ENCODE results near the gene ITGA7. TPM values are rescaled to one million over a fixed set of nuclear protein-coding genes. Genes with fewer than 3 reads are reported as not detected.

ITGA7 gene
- total RNA-seq, 1 experiment from 2014 or later: 2.7 TPM

GRCh38 chr12:55737581-55738122 is 29.9 kb upstream of the ITGA7 start:
- Histone ChIP-seq H3K4me3 (no peak overlapping the region), H3K9me2 (ENCODE audit: insufficient read depth) (no peaks in the 10 kb centered on the region), H2AFZ (no peak overlapping the region), H3K27ac (no peak overlapping the region), H3K36me3 (ENCODE audit: low read depth) (no peaks in the 10 kb centered on the region), H3F3A (ENCODE audit: insufficient read depth, low read depth) (peaks cover 10% of the 10 kb centered on the region; the same call in 1 of the 2 replicates), H4K20me1 (ENCODE audit: insufficient read depth) (no peaks in the 10 kb centered on the region), H3K27me3 (ENCODE audit: insufficient read depth, low read depth) (no peaks in the 10 kb centered on the region), H3K4me2 (peak overlapping the region; percentile 98), H3K79me2 (ENCODE audit: low read depth) (no peaks in the 10 kb centered on the region), H3K4me1 (replicated peaks; ENCODE audit: insufficient read depth) (peaks cover 11% of the 10 kb centered on the region), H3K9me3 (ENCODE audit: insufficient read depth, low read depth) (no peaks in the 10 kb centered on the region)
- no peak for TF ChIP-seq EZH2 (IDR thresholded peaks at IDR 0.05; ENCODE audit: low read depth)
- TF ChIP-seq, protein P1, sequence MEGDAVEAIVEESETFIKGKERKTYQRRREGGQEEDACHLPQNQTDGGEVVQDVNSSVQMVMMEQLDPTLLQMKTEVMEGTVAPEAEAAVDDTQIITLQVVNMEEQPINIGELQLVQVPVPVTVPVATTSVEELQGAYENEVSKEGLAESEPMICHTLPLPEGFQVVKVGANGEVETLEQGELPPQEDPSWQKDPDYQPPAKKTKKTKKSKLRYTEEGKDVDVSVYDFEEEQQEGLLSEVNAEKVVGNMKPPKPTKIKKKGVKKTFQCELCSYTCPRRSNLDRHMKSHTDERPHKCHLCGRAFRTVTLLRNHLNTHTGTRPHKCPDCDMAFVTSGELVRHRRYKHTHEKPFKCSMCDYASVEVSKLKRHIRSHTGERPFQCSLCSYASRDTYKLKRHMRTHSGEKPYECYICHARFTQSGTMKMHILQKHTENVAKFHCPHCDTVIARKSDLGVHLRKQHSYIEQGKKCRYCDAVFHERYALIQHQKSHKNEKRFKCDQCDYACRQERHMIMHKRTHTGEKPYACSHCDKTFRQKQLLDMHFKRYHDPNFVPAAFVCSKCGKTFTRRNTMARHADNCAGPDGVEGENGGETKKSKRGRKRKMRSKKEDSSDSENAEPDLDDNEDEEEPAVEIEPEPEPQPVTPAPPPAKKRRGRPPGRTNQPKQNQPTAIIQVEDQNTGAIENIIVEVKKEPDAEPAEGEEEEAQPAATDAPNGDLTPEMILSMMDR (conservative IDR thresholded peaks at IDR 0.05): no peak
- BruUV-seq (replicated peaks): no TSS peak
- no peak for DNase-seq
- CTCF ChIA-PET: interaction anchor here (0.6 to 2.2 kb wide), 9 partner anchors 8 to 979 kb away, joined by 3 to 21 read pairs (median 5); partner anchors contain the start of genes CD63, ORMDL2, RDH5 and SARNP
- intact Hi-C loops (cut with micrococcal nuclease; ENCODE audit: unreplicated experiment): loop anchor here (1.0 to 5.0 kb wide), 5 partner anchors 56 to 900 kb away; partner anchors contain the start of genes RPS26 and ZC3H10
- POLR2A ChIA-PET (ENCODE audit: unreplicated experiment): interaction anchor here (1.3 kb wide), 1 partner anchor 196 kb away, joined by 6 read pairs; no protein-coding TSS in a partner anchor

DNA sequence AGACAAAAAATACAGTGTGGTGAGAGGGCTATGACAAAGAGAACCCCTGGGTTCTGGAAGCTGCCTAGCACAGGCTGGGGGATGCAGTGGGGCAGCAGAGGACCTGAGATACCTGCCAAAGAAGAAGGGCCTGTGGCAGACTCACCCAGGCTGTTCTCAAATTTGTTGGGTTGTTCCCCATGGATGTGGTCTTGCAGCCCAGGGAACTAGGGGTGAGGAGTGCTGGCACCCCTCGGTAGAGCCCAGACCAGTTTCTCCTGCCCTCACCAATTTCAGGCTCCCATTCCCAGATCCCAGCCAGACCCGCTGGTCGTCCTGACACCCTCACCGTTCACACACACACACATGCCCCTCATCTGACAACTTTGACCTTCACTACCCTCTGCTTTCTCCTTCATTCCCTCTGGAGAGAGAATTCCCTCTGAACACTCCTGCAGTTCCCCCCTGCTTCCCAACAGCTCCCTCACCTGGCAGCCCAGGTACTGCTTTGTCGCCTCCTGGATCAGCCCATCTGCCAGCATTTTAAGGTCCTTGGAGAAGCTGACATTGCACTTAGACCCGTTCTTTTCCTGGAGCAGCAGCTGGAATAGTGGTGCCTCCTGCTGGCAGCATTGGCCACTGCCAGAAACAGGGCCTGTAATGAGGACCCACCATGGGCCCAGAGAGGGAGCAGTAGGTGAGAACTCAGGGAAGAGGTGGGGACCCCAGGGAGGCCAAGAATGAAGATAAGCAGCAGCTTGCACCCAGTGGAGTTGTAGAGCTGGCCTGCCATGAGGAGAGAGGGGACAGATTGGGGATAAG is 29.3 kb upstream of the ITGA7 start:
- H3K9me3 ChIP-seq (ENCODE audit: insufficient read depth, low read depth): no peaks in the 10 kb centered on the region
- no peaks in the 10 kb centered on the region for H3K79me2 ChIP-seq (ENCODE audit: low read depth)
- H3F3A ChIP-seq (ENCODE audit: insufficient read depth, low read depth): peaks cover 10% of the 10 kb centered on the region; the same call in 1 of the 2 replicates
- no TSS peak for BruUV-seq (replicated peaks)
- no peak overlapping the region for H3K4me3 ChIP-seq
- ChIA-PET POLR2A (ENCODE audit: unreplicated experiment) (no interaction called here), CTCF (interaction anchor here (0.6 to 2.2 kb wide), 8 partner anchors 16 to 978 kb away, joined by 3 to 13 read pairs (median 4); partner anchors contain the start of genes ORMDL2, RAB5B, RDH5 and SARNP)
- no peak for TF ChIP-seq EZH2 (IDR thresholded peaks at IDR 0.05; ENCODE audit: low read depth)
- TF ChIP-seq, protein P1 (conservative IDR thresholded peaks at IDR 0.05): peak; percentile 79
- peaks cover 9% of the 10 kb centered on the region for H3K4me1 ChIP-seq (replicated peaks; ENCODE audit: insufficient read depth)
- H3K27ac ChIP-seq: no peak overlapping the region
- no peaks in the 10 kb centered on the region for H3K9me2 ChIP-seq (ENCODE audit: insufficient read depth)
- no peak overlapping the region for H2AFZ ChIP-seq
- H3K27me3 ChIP-seq (ENCODE audit: insufficient read depth, low read depth): no peaks in the 10 kb centered on the region
- peak; percentile 70 to 74 for DNase-seq
- no peaks in the 10 kb centered on the region for H4K20me1 ChIP-seq (ENCODE audit: insufficient read depth)
- intact Hi-C loops (cut with micrococcal nuclease; ENCODE audit: unreplicated experiment): loop anchor here (1.0 to 5.0 kb wide), 3 partner anchors 56 to 900 kb away; a partner anchor contains a TSS
- no peaks in the 10 kb centered on the region for H3K36me3 ChIP-seq (ENCODE audit: low read depth)
- H3K4me2 ChIP-seq: no peak overlapping the region

- CTCF ChIA-PET: interaction anchor here (0.5 to 0.7 kb wide), 3 partner anchors 89 to 1120 kb away, joined by 3 to 7 read pairs (median 3); no protein-coding TSS in a partner anchor
- no TSS peak for BruUV-seq (replicated peaks)
- no peak for DNase-seq
- Histone ChIP-seq H3K36me3 (ENCODE audit: low read depth) (no peaks in the 10 kb centered on the region), H3K9me2 (ENCODE audit: insufficient read depth) (no peaks in the 10 kb centered on the region), H4K20me1 (ENCODE audit: insufficient read depth) (no peaks in the 10 kb centered on the region), H2AFZ (no peak overlapping the region), H3K4me2 (no peak overlapping the region), H3K79me2 (ENCODE audit: low read depth) (no peaks in the 10 kb centered on the region), H3K27me3 (ENCODE audit: insufficient read depth, low read depth) (no peaks in the 10 kb centered on the region), H3K4me3 (no peak overlapping the region), H3K9me3 (ENCODE audit: insufficient read depth, low read depth) (no peaks in the 10 kb centered on the region), H3F3A (ENCODE audit: insufficient read depth, low read depth) (peaks cover 7% of the 10 kb centered on the region; the same call in 1 of the 2 replicates), H3K27ac (no peak overlapping the region), H3K4me1 (replicated peaks; ENCODE audit: insufficient read depth) (peaks cover 9% of the 10 kb centered on the region)
- POLR2A ChIA-PET (ENCODE audit: unreplicated experiment): no interaction called here
- intact Hi-C loops (cut with micrococcal nuclease; ENCODE audit: unreplicated experiment): loop anchor here (5.0 kb wide), 1 partner anchor 901 kb away; no protein-coding TSS in a partner anchor
- TF ChIP-seq, protein P1 (conservative IDR thresholded peaks at IDR 0.05): no peak
- TF ChIP-seq EZH2 (IDR thresholded peaks at IDR 0.05; ENCODE audit: low read depth): no peak
Measured at GRCh38 chr12:55736076-55736475, 28.4 kb upstream of the ITGA7 start.

Data from PC-9 (cell line).